H9 (cell line): Measurements from ENCODE around the gene ANO6. TPM values are rescaled to one million over a fixed set of nuclear protein-coding genes. Genes with fewer than 3 reads are reported as not detected.

ENCODE experiments used
- DNase-seq: peaks from one replicate; pipeline ENCODE4 v3.0.0-alpha.2; 2017
- H2AFZ ChIP-seq: one replicate; pipeline ENCODE4 v1.6.1; 2013; ENCODE audit warnings: mild to moderate bottlenecking, low read length, control low read depth, moderate library complexity
- H2AK5ac ChIP-seq: 2 replicates; pipeline ENCODE4 v1.6.1; 2013; ENCODE audit warnings: low read length, control low read depth, mixed read lengths; ENCODE audit not compliant: insufficient read length
- H2BK120ac ChIP-seq: one replicate; pipeline ENCODE4 v1.6.1; 2013; ENCODE audit warnings: low read depth, mild to moderate bottlenecking, low read length, control low read depth, inconsistent platforms; ENCODE audit not compliant: poor library complexity, severe bottlenecking
- H2BK12ac ChIP-seq: 2 replicates; pipeline ENCODE4 v1.6.1; 2013; ENCODE audit warnings: low read length, control low read depth, mixed read lengths, low read depth; ENCODE audit not compliant: insufficient read length
- H2BK15ac ChIP-seq: 2 replicates; pipeline ENCODE4 v1.6.1; 2013; ENCODE audit warnings: low read depth, low read length, control low read depth
- H2BK20ac ChIP-seq: one replicate; pipeline ENCODE4 v1.6.1; 2013; ENCODE audit warnings: low read depth, mild to moderate bottlenecking, low read length, control low read depth, inconsistent platforms; ENCODE audit not compliant: poor library complexity, severe bottlenecking
- H2BK5ac ChIP-seq: 2 replicates; pipeline ENCODE4 v1.6.1; 2013; ENCODE audit warnings: low read length, control low read depth, mixed read lengths; ENCODE audit not compliant: insufficient read length
- H3K14ac ChIP-seq: 2 replicates; pipeline ENCODE4 v1.6.1; 2013; ENCODE audit warnings: low read length, control low read depth; ENCODE audit not compliant: insufficient read depth
- H3K18ac ChIP-seq: 2 replicates; pipeline ENCODE4 v1.6.1; 2013; ENCODE audit warnings: low read depth, mild to moderate bottlenecking, mixed read lengths, low read length, control low read depth; ENCODE audit not compliant: insufficient read length
- H3K23ac ChIP-seq: 2 replicates; pipeline ENCODE4 v1.6.1; 2013; ENCODE audit warnings: low read length, control low read depth, mixed read lengths, low read depth; ENCODE audit not compliant: insufficient read length
- H3K23me2 ChIP-seq: 2 replicates; pipeline ENCODE4 v1.6.1; 2013; ENCODE audit warnings: low read depth, mild to moderate bottlenecking, mixed read lengths, low read length, control low read depth; ENCODE audit not compliant: insufficient read length, poor library complexity, severe bottlenecking
- H3K27ac ChIP-seq: 2 replicates; pipeline ENCODE4 v1.5.1; 2013; ENCODE audit warnings: low read length, control low read depth, mixed read lengths, low read depth; ENCODE audit not compliant: insufficient read length
- H3K27me3 ChIP-seq: 2 replicates; pipeline ENCODE4 v1.6.1; 2013; ENCODE audit warnings: low read length, control low read depth, inconsistent platforms; ENCODE audit not compliant: insufficient read depth
- H3K4ac ChIP-seq: 2 replicates; pipeline ENCODE4 v1.6.1; 2013; ENCODE audit warnings: low read depth, mild to moderate bottlenecking, control low read depth, inconsistent platforms, low read length, moderate library complexity
- H3K4me1 ChIP-seq: 2 replicates; pipeline ENCODE4 v1.6.1; 2013; ENCODE audit warnings: low read length, control low read depth, inconsistent platforms; ENCODE audit not compliant: insufficient read depth
- H3K4me2 ChIP-seq: 2 replicates; pipeline ENCODE4 v1.6.1; 2013; ENCODE audit warnings: low read length, control low read depth, mixed read lengths; ENCODE audit not compliant: insufficient read length, insufficient read depth
- H3K56ac ChIP-seq: 2 replicates; pipeline ENCODE4 v1.6.1; 2013; ENCODE audit warnings: low read depth, mild to moderate bottlenecking, mixed read lengths, low read length, control low read depth; ENCODE audit not compliant: insufficient read length
- H3K79me1 ChIP-seq: 2 replicates; pipeline ENCODE4 v1.6.1; 2013; ENCODE audit warnings: low read depth, mild to moderate bottlenecking, moderate library complexity, low read length, control low read depth, inconsistent platforms; ENCODE audit not compliant: insufficient read depth, poor library complexity, severe bottlenecking
- H3K79me2 ChIP-seq: 2 replicates; pipeline ENCODE4 v1.6.1; 2013; ENCODE audit warnings: low read length, control low read depth, inconsistent platforms; ENCODE audit not compliant: insufficient read depth
- H3K9ac ChIP-seq: 2 replicates; pipeline ENCODE4 v1.6.1; 2013; ENCODE audit warnings: low read length, control low read depth, mixed read lengths; ENCODE audit not compliant: insufficient read length; ENCODE audit errors: extremely low read depth
- H3K9me3 ChIP-seq: one replicate; pipeline ENCODE4 v1.6.1; 2013; ENCODE audit warnings: low read depth, low read length, inconsistent platforms; ENCODE audit not compliant: control insufficient read depth
- H3T11ph ChIP-seq: one replicate; pipeline ENCODE4 v1.6.1; 2013; ENCODE audit warnings: mild to moderate bottlenecking, low read length, control low read depth, inconsistent platforms
- H4K20me1 ChIP-seq: one replicate; pipeline ENCODE4 v1.6.1; 2013; ENCODE audit not compliant: control insufficient read depth, insufficient read length, insufficient read depth
- H4K5ac ChIP-seq: 2 replicates; pipeline ENCODE4 v1.6.1; 2013; ENCODE audit warnings: low read depth, mild to moderate bottlenecking, mixed read lengths, low read length, control low read depth; ENCODE audit not compliant: insufficient read length
- H4K8ac ChIP-seq: replicated peaks from 2 replicates; pipeline ENCODE4 v1.6.1; 2013; ENCODE audit warnings: low read length, control low read depth, mixed read lengths, low read depth; ENCODE audit not compliant: insufficient read length
- H4K91ac ChIP-seq: 2 replicates; pipeline ENCODE4 v1.6.1; 2013; ENCODE audit warnings: low read depth, mild to moderate bottlenecking, moderate library complexity, mixed read lengths, low read length, control low read depth; ENCODE audit not compliant: insufficient read length
- H3K27ac Mint-ChIP-seq, 3 experiments: 2 replicates in 2 of 3; 3 replicates in 1 of 3; pipeline ENCODE4 v1.8.0; 2020 to 2021; ENCODE audit warnings: mixed read lengths in 3 of 3, mild to moderate bottlenecking in 1 of 3, moderate library complexity in 1 of 3
- H3K27me3 Mint-ChIP-seq: 2 replicates; pipeline ENCODE4 v1.8.0; 2021; ENCODE audit warnings: low read depth, mild to moderate bottlenecking, moderate library complexity, mixed read lengths
- H3K36me3 Mint-ChIP-seq, 3 experiments: 2 replicates in 2 of 3; 3 replicates in 1 of 3; pipeline ENCODE4 v1.8.0; 2020 to 2021; ENCODE audit warnings: low read depth in 3 of 3, mixed read lengths in 3 of 3; ENCODE audit not compliant: insufficient read depth in 1 of 3
- H3K4me1 Mint-ChIP-seq, 2 experiments: 2 replicates each; pipeline ENCODE4 v1.8.0; 2020; ENCODE audit warnings: mixed read lengths in 2 of 2
- H3K4me3 Mint-ChIP-seq, 2 experiments: 2 replicates in 1 of 2; 3 replicates in 1 of 2; pipeline ENCODE4 v1.8.0; 2020 to 2021; ENCODE audit warnings: mild to moderate bottlenecking in 2 of 2, mixed read lengths in 2 of 2, moderate library complexity in 1 of 2
- H3K9me3 Mint-ChIP-seq, 2 experiments: 2 replicates in 1 of 2; 3 replicates in 1 of 2; pipeline ENCODE4 v1.8.0; 2020; ENCODE audit warnings: mild to moderate bottlenecking in 2 of 2, mixed read lengths in 2 of 2, moderate library complexity in 1 of 2
- WGBS: extraction: QIAGEN DNeasy Blood & Tissue Kit; methylation state at CpG from one replicate; pipeline ENCODE4 v1.1.7; 2013; ENCODE audit warnings: missing lambda C conversion rate, low lambda C conversion rate, mixed read lengths; ENCODE audit not compliant: insufficient read length; ENCODE audit errors: extremely low coverage; 5-methylcytosine and 5-hydroxymethylcytosine counted together
- total RNA-seq: library from RNA; stranded (reverse); gene quantifications from 2 replicates; pipeline ENCODE4 v1.2.1, GENCODE V29; 2021
- TF ChIP-seq, protein P1 (sequence below): fragments of 200-600 bp; sonication (generic); conservative IDR thresholded peaks from 3 replicates; pipeline ENCODE4 v1.8.0; 2021; ENCODE audit warnings: antibody characterized with exemption, mild to moderate bottlenecking

ANO6 gene
- total RNA-seq, 1 experiment from 2014 or later = 24.3 TPM

DNA sequence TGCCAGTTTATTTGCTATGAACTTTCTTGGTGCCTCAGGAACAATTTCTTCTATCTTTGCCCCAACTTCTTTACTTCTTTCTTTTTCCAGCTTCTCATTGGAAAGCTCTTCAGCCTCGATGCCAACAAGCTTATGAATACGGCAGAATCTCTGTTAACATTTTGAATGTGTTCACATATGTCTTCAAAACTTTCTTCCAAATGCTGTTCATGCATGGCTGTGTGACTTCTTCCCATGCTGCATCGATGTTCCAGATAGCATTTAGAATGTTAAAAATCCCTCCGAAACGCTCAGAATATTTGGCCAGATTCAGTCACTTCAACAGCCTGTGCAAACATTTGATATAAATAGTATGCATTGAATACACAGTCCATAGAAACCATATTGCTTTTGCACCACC, 265.9 kb downstream of the ANO6 start:
- Histone ChIP-seq H3T11ph (no peak overlapping the region), H2BK120ac (no peak overlapping the region), H4K5ac (no peak overlapping the region), H4K91ac (no peak overlapping the region), H3K14ac (no peak overlapping the region), H3K23ac (no peak overlapping the region), H3K79me1 (no peaks in the 10 kb centered on the region), H3K4me1 (no peaks in the 10 kb centered on the region), H3K9ac (no peak overlapping the region), H2BK12ac (no peak overlapping the region), H4K20me1 (no peaks in the 10 kb centered on the region), H2BK15ac (no peak overlapping the region), H3K23me2 (no peaks in the 10 kb centered on the region), H2BK5ac (no peak overlapping the region), H2BK20ac (no peak overlapping the region), H3K56ac (no peak overlapping the region), H3K27me3 (no peaks in the 10 kb centered on the region), H3K27ac (no peak overlapping the region), H4K8ac (no peak overlapping the region), H3K4me2 (no peak overlapping the region), H3K4ac (no peak overlapping the region), H2AK5ac (no peak overlapping the region), H3K18ac (no peak overlapping the region), H2AFZ (no peak overlapping the region), H3K9me3 (no peaks in the 10 kb centered on the region), H3K79me2 (no peaks in the 10 kb centered on the region)
- Mint-ChIP-seq H3K4me1 (no peaks in the 10 kb centered on the region), H3K9me3 (peaks cover 12 to 16% of the 10 kb centered on the region in 2 experiments), H3K27ac (no peak overlapping the region), H3K36me3 (peaks cover 4 to 12% (median 6%) of the 10 kb centered on the region in 3 experiments), H3K4me3 (no peak overlapping the region), H3K27me3 (0 out of 2 replicates have a peak, but pooled peaks cover 2% of the 10 kb centered on the region)
- DNase-seq = no peak
- no CpG with 5 or more reads among the region's 5 CpGs for WGBS
- TF ChIP-seq, protein P1, sequence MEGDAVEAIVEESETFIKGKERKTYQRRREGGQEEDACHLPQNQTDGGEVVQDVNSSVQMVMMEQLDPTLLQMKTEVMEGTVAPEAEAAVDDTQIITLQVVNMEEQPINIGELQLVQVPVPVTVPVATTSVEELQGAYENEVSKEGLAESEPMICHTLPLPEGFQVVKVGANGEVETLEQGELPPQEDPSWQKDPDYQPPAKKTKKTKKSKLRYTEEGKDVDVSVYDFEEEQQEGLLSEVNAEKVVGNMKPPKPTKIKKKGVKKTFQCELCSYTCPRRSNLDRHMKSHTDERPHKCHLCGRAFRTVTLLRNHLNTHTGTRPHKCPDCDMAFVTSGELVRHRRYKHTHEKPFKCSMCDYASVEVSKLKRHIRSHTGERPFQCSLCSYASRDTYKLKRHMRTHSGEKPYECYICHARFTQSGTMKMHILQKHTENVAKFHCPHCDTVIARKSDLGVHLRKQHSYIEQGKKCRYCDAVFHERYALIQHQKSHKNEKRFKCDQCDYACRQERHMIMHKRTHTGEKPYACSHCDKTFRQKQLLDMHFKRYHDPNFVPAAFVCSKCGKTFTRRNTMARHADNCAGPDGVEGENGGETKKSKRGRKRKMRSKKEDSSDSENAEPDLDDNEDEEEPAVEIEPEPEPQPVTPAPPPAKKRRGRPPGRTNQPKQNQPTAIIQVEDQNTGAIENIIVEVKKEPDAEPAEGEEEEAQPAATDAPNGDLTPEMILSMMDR = no peak
